PFSK-1 (cell line): ENCODE measurements around the gene PCIF1.

Experiments used
- POLR2AphosphoS5 ChIP-seq: IDR thresholded peaks from 2 replicates; pipeline ENCODE4 v1.6.1; 2012; ENCODE audit warnings: low read depth, mild to moderate bottlenecking, control low read depth, low read length, moderate library complexity
- REST ChIP-seq, 2 experiments: IDR thresholded peaks; 2 replicates each; pipeline versions ENCODE4 v1.6.1 to v1.8.0; 2011 to 2012; ENCODE audit warnings: low read depth in 2 of 2, low read length in 2 of 2, control low read depth in 1 of 2, inconsistent platforms in 1 of 2, mild to moderate bottlenecking in 1 of 2, moderate library complexity in 1 of 2; ENCODE audit not compliant: insufficient read depth in 1 of 2

- TF ChIP-seq REST (IDR thresholded peaks at IDR 0.05; ENCODE audit: insufficient read depth in 1 of 2, low read depth in 2 of 2, low read length in 2 of 2) (no peak), POLR2AphosphoS5 (no peak)
Observed at GRCh38 chr20:45887346-45887715, 47.2 kb upstream of the PCIF1 start, which contains the start of gene SPATA25.
